NT2/D1 (cell line): Measurements from ENCODE around the gene ALPK3.

ENCODE experiments used
- DNase-seq: peaks from one replicate; pipeline ENCODE4 v3.0.0-alpha.2; 2011; ENCODE audit warnings: low read depth, low spot score
- H3K27me3 ChIP-seq: 2 replicates; pipeline ENCODE4 v1.6.0; 2011; ENCODE audit warnings: mild to moderate bottlenecking; ENCODE audit not compliant: insufficient read length, insufficient read depth
- H3K36me3 ChIP-seq: 2 replicates; pipeline ENCODE4 v1.6.1; 2011; ENCODE audit warnings: mild to moderate bottlenecking, low read length, mixed read lengths; ENCODE audit not compliant: insufficient read depth, insufficient read length
- H3K4me1 ChIP-seq: 2 replicates; pipeline ENCODE4 v1.5.1; 2011; ENCODE audit not compliant: insufficient read depth, insufficient read length
- H3K4me3 ChIP-seq: 2 replicates; pipeline ENCODE4 v1.5.1; 2011; ENCODE audit warnings: low read depth; ENCODE audit not compliant: insufficient read length
- H3K9ac ChIP-seq: 2 replicates; pipeline ENCODE4 v1.6.0; 2011; ENCODE audit warnings: low read depth; ENCODE audit not compliant: insufficient read length
- H3K9me3 ChIP-seq: 2 replicates; pipeline ENCODE4 v1.5.1; 2011; ENCODE audit warnings: mild to moderate bottlenecking, low read length; ENCODE audit not compliant: insufficient read depth
- SUZ12 ChIP-seq: IDR thresholded peaks from 2 replicates; pipeline ENCODE4 v1.6.1; 2011; ENCODE audit not compliant: insufficient read length, insufficient read depth; ENCODE audit errors: extremely low read depth
- YY1 ChIP-seq: IDR thresholded peaks from 2 replicates; pipeline ENCODE4 v1.6.1; 2011; ENCODE audit not compliant: insufficient read length, insufficient read depth
- ZNF274 ChIP-seq: IDR thresholded peaks from 2 replicates; pipeline ENCODE4 v1.6.1; 2011; ENCODE audit warnings: mild to moderate bottlenecking, low read depth, low read length

The ALPK3 gene

DNA sequence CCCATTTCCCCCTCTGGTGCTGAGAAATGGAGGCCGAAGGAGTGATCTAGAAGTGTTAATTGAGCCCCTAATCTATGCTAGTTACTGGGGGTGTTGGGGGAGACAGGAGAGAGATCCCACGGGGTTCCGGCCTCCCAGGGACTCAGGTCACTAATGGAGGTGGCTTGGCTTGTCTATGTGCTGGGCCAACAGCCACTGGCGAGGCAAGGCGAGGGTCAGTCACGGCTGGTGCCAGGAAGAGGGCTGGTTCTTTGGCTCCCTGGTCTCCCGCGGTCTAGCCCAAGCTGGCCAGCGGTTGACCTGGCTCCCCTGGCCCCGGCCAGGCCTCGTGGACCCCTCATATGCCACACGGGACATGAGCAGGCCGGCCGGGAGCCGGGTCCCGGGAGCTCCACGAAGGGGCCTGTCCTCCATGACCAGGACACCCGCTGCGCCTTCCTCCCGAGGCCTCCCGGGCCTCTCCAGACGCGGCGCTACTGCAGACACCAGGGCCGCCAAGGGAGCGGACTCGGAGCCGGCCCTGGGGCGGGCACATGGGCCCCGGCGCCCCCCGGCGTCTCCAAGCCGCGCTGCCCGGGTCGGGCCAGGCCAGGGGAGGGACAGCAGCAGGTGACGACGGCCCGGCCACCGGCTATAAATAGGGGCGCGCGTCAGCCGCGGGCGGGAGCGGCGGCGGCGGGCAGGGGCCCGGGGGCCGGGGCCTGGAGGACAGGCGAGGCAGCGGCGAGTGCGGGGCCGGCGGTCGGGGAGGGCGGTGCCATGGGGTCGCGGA lies at the start of gene ALPK3:
Gene ALPK3, plus strand, starts transcription at position 663 of the 772 bp plus-strand sequence. Its CDS starts 97 bp downstream, at position 760.
- Histone ChIP-seq H3K4me3 (peak within 1 kb of the TSS; percentile 66), H3K36me3 (peaks cover 22% of the 10 kb centered on the region), H3K27me3 (no peaks in the 10 kb centered on the region), H3K9ac (peak within 1 kb of the TSS; percentile 92), H3K9me3 (no peaks in the 10 kb centered on the region), H3K4me1 (peaks cover 14% of the 10 kb centered on the region)
- no peak for DNase-seq
- TF ChIP-seq YY1 (no peak), ZNF274 (no peak), SUZ12 (no peak)

- H3K4me3 ChIP-seq = no peak overlapping the region
- peaks cover 58% of the 10 kb centered on the region for H3K36me3 ChIP-seq
- no peaks in the 10 kb centered on the region for H3K9me3 ChIP-seq
- H3K4me1 ChIP-seq = no peaks in the 10 kb centered on the region
- no peaks in the 10 kb centered on the region for H3K27me3 ChIP-seq
- TF ChIP-seq YY1 = no peak
- TF ChIP-seq ZNF274 = no peak
- TF ChIP-seq SUZ12 = no peak
- no peak for DNase-seq
- H3K9ac ChIP-seq = no peak overlapping the region
These were observed 45.1 kb upstream of the ALPK3 start for GRCh38 chr15:84772031-84772430.

GRCh38 chr15:84772467-84772866 lies 44.7 kb upstream of the ALPK3 start:
- TF ChIP-seq YY1 = no peak
- peaks cover 53% of the 10 kb centered on the region for H3K36me3 ChIP-seq
- no peaks in the 10 kb centered on the region for H3K4me1 ChIP-seq
- no peaks in the 10 kb centered on the region for H3K9me3 ChIP-seq
- no peak overlapping the region for H3K9ac ChIP-seq
- no peaks in the 10 kb centered on the region for H3K27me3 ChIP-seq
- no peak overlapping the region for H3K4me3 ChIP-seq
- DNase-seq = no peak

DNA sequence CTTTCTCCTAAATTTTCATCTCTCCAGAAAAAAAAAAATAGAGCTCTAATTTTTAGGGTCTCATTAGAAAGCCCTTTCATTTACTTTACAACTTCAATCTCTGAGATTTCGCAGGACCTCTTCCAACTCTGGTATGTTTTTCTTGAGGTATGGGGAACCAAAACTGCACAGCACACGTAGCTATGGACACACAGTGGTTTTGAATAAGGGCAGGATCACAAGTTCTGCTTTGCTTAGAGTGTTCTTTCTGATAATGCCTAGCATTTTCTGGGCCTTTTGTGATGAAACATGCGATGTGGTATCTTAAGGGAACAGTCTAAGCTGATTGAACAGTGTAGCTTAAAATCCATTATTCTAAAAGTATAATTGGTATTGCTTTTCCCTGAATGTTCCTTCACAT lies 43.4 kb upstream of the ALPK3 start:
- H3K9ac ChIP-seq = no peak overlapping the region
- H3K36me3 ChIP-seq = peaks cover 50% of the 10 kb centered on the region
- no peak for DNase-seq
- H3K4me1 ChIP-seq = no peaks in the 10 kb centered on the region
- TF ChIP-seq SUZ12 (no peak), ZNF274 (no peak), YY1 (no peak)
- no peak overlapping the region for H3K4me3 ChIP-seq
- no peaks in the 10 kb centered on the region for H3K9me3 ChIP-seq
- no peaks in the 10 kb centered on the region for H3K27me3 ChIP-seq

GRCh38 chr15:84775867-84776449 lies 41.2 kb upstream of the ALPK3 start:
- no peak overlapping the region for H3K4me3 ChIP-seq
- no peak for TF ChIP-seq YY1
- TF ChIP-seq SUZ12 = no peak
- no peak for TF ChIP-seq ZNF274
- H3K9ac ChIP-seq = no peak overlapping the region
- H3K36me3 ChIP-seq = peaks cover 38% of the 10 kb centered on the region
- no peak for DNase-seq
- H3K4me1 ChIP-seq = no peaks in the 10 kb centered on the region
- H3K9me3 ChIP-seq = no peaks in the 10 kb centered on the region
- no peaks in the 10 kb centered on the region for H3K27me3 ChIP-seq

DNA sequence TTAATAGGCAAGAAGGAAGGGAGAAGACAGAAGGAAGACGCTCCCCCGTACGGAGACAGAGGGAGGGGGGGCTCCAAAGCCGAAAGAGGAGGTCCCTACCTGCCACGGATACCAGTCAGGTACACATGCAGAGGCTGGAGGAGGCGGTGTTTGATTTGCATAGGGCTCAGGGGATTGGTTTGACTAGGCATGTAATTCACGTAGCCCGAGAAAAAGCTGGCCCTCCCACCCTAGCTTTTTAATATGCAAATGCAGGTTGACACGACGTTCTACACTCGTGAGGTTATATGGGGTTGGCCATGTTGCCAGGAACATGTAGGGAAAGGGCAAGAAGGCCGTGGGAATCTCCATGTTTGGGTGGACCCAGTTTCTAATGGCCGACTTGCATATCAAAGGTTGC lies 39.0 kb upstream of the ALPK3 start:
- H3K9ac ChIP-seq = no peak overlapping the region
- no peak overlapping the region for H3K4me3 ChIP-seq
- peaks cover 43% of the 10 kb centered on the region for H3K36me3 ChIP-seq
- no peaks in the 10 kb centered on the region for H3K9me3 ChIP-seq
- TF ChIP-seq SUZ12 = no peak
- TF ChIP-seq YY1 = no peak
- TF ChIP-seq ZNF274 = no peak
- H3K4me1 ChIP-seq = peaks cover under 1% of the 10 kb centered on the region
- DNase-seq = peak; percentile 22
- H3K27me3 ChIP-seq = no peaks in the 10 kb centered on the region

DNA sequence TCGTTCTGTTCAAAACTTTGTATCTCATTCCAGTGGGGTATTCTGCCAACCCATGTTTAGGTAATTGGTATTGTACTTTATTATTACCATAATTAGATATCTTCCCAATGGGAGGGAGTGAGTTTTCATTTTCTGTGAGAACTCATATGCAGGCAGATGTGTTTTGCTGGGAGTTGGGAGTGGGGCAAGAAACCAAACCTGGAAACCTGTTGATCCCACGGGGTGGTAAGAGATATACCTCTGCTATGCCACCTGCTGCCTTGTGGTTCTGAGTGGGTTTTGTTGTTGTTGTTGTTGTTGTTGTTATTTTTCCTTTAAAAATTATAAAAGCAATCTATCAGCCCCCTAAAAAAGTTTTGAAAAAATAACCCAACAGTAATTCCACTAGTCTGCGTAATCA lies 36.7 kb upstream of the ALPK3 start:
- TF ChIP-seq ZNF274 (no peak), YY1 (no peak), SUZ12 (no peak)
- DNase-seq = no peak
- H3K4me3 ChIP-seq = no peak overlapping the region
- no peaks in the 10 kb centered on the region for H3K27me3 ChIP-seq
- no peak overlapping the region for H3K9ac ChIP-seq
- no peaks in the 10 kb centered on the region for H3K9me3 ChIP-seq
- peaks cover 12% of the 10 kb centered on the region for H3K4me1 ChIP-seq
- peaks cover 58% of the 10 kb centered on the region for H3K36me3 ChIP-seq
